Hematopoietic multipotent progenitor cell treated with erythropoietin and hydrocortisone succinate and interleukin-3 and kit ligand, for 8 days (in vitro differentiated cells): ENCODE results near the gene HEPN1.

Experiments
- DNase-seq: peaks from one replicate; pipeline ENCODE4 v3.0.0-alpha.2; 2015

The HEPN1 gene

DNA sequence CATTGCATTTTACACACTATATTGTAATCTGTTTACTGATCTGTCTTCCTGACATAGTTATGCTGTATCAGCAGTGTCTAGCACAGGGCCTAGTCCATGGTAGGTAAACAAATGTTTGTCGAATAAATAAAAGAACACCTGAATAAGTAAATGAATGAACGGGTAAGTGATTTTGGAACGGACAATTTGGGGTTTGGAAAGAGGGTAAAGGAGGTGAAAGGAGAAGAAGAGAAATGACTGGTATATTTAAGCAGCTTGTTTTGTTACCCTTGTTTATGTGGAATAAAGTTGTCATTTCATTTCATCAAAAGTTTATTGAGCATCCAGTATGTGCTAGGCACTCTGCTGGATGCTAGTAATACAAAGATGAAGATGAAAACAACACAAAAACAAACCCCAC lies at the start of gene HEPN1:
TSS of gene HEPN1 (plus strand) at position 301 of the 400 bp plus-strand sequence.
- DNase-seq: no peak

DNA sequence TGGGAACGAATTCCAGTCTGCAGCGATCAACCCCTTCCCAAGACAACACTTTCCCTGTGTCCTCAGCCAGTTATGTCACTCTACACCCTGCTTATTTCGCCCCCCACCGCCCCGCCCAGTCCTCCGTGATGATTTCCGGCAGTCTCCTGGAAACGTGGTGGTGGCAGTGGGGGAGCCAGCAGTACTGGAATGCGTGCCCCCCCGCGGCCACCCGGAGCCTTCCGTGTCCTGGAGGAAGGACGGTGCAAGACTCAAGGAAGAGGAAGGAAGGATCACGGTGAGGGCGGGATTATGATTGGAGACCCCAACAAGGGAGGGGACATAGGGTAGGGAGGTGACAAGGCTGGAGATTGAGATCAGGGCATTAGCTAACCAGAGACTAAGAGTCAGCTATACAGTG lies 49.7 kb upstream of the HEPN1 start:
- no peak for DNase-seq

DNA sequence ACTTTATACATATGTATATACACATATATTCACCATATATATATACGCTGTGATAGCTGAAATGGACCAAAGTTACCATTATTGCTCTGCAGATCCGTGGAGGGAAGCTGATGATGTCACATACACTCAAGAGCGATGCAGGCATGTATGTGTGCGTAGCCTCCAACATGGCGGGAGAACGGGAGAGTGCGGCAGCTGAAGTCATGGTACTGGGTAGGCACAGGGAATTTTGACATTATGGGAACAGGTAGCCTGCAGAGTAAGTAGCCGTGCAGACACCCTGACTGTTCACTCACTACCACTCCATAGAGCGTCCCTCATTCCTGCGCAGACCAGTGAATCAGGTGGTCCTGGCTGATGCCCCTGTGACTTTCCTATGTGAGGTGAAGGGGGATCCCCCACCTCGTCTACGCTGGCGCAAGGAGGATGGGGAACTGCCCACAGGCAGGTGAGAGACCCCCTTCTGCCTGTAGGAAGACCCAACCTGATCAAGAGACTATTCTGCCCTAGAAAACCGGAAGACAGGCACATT lies 49.1 kb upstream of the HEPN1 start:
- no peak for DNase-seq

DNA sequence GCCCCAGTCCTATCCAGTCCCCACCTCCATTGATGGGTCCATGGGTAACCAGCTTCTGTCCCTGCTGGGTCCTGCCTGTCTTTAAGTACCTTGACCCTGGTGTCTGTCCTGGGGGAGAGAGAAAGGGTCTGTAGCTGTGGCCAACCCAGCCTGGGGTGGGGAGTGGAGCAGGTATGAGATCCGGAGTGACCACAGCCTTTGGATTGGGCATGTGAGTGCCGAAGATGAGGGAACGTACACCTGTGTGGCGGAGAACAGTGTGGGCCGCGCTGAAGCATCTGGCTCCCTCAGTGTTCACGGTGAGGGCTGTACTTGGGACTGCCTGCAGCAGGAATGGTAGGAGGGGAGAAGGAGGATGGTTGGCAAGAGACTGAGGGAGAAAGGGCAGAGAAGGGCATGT lies 48.6 kb upstream of the HEPN1 start:
- DNase-seq: no peak

DNA sequence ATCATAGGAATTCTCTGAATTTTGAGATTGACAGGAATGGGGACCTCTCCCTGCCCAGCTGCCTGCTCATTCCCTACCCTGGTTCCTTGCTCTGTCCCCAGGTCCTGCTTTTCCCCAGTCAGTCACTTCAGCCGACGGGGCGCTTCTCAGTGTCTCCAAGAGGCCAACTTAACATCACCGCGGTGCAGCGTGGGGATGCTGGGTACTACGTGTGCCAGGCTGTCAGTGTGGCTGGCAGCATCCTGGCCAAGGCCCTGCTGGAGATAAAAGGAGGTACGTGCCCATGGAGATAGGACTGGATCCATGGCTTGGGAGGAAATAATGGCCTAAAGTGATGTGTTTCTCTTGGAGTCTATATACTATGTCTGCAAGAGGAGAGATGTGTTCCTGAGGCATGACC lies 46.8 kb upstream of the HEPN1 start:
- no peak for DNase-seq

GRCh38 chr11:124872741-124873140 lies 46.3 kb upstream of the HEPN1 start:
- DNase-seq: no peak

DNA sequence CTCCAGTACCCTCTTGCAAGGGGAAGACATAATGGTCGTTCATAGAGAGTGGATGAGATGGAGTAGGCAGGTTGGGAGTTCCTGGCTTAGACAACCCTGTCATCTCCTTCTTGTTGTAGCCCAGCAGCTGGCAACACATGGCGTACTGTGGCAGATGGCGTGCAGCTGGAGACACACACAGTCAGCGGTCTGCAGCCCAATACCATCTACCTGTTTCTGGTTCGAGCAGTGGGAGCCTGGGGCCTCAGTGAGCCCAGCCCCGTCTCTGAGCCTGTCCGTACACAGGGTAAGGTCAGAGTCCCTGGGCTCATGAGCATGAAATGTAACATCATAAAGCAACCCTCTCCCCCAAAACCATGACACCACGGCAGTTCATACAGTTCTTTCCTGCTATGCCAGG lies 45.1 kb upstream of the HEPN1 start:
- no peak for DNase-seq

DNA sequence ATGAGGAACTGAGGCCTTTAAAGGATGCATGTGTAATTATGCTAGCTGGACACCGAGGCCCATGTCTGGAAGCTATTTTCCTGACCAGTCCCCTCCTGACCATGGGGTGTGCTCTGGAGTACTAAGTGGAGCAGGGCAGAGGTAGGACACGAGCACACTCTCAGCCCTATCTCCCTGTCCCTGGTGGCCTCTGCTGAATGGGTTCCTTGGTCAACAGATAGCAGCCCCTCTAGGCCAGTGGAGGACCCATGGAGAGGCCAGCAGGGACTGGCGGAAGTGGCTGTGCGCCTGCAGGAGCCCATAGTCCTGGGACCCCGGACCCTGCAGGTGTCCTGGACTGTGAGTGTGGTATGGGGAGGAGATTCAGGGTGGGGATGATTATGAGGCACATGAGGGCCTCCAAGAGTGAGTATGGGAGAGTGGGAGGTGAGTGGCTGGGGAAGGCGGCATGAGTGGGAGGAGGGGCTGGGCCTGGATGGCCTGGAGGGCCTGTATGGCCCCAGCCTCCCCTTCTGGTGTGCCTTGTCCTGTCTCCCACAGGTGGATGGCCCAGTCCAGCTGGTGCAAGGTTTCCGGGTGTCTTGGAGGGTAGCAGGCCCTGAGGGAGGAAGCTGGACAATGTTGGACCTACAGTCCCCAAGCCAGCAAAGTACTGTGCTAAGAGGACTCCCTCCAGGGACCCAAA lies 44.3 kb upstream of the HEPN1 start:
- no peak for DNase-seq

DNA sequence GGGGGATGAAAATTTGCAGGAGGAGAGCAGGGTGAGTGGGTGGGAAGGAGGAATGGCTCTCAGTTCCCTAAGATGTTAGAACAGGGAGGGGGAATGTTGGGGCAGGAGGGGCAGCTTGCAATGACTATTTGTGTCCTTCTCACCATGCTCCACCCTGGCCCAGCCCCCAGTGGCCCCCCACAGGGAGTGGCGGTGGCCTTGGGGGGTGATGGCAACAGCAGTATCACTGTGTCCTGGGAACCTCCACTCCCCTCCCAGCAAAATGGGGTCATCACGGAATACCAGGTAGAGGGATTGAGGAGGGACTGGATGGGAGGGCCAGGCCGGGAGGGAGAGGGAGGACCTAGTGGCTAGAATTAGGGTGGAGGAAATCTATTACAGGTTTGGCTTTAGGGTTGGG lies 43.6 kb upstream of the HEPN1 start:
- DNase-seq: no peak

- DNase-seq: peak; percentile 86
Measured at GRCh38 chr11:124875943-124876817, 42.9 kb upstream of the HEPN1 start.

GRCh38 chr11:124876818-124877630 lies 42.0 kb upstream of the HEPN1 start:
- no peak for DNase-seq

- DNase-seq: no peak
Measured at GRCh38 chr11:124877631-124877909, 41.5 kb upstream of the HEPN1 start.

GRCh38 chr11:124877910-124878758 lies 40.9 kb upstream of the HEPN1 start:
- DNase-seq: no peak

- DNase-seq: no peak
Measured at GRCh38 chr11:124878759-124879492, 40.1 kb upstream of the HEPN1 start.

DNA sequence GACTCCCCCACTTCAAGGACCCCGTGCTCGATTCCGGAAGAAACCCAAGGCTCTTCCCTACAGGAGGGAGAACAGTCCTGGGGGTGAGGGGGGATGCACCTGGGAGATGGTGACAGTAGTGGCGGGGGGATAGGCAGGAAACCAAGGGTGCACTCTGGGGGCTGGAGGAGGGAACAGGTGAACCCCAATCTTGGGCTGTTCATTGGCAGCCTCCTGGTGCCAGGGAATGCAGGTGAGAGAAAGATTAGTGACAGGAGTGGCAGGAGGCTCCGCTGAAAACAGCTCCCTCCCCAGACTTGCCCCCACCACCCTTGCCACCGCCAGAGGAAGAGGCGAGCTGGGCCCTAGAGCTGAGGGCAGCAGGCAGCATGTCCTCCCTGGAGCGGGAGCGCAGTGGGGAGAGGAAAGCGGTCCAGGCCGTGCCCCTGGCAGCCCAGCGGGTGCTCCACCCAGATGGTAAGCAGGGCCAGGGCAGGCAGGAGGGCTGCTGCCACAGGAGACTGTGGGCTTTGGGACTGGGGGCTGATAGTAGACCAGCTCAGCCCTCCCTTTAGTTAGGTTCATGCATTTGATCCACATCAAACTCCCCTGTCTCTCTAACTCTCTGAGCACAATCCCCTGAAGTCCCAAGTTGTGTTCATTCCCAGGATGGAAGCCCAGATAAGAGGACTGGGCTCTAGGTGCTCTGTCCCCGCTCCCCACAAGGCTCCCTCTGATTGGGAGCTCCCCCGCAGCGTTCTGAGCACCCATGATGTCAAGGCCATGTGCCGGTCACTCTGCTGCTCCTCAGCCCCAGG lies 39.4 kb upstream of the HEPN1 start:
- no peak for DNase-seq

GRCh38 chr11:124880290-124880611 lies 38.8 kb upstream of the HEPN1 start:
- DNase-seq: no peak

GRCh38 chr11:124880958-124881357 lies 38.1 kb upstream of the HEPN1 start:
- no peak for DNase-seq

GRCh38 chr11:124882339-124883071 lies 36.5 kb upstream of the HEPN1 start:
- DNase-seq: no peak

DNA sequence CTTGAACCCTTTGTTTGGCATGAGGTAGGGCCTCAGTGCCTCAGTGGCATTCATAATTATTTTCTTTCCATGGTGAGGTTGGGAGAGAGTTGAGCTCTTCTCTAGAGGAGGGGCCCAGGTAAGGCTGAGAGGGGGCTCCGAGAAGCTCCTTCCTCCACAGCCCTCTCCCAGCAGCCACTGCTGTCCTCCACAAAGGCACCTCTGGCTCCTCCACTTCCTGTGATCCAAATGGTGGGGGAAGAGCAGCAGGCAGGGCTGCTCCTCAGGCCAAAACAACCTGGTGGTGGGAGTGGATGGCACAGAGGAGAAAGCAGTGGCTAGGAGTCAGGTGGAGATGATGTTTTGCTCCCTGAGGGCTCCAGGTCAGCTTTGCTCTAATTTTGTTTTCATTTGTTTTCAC lies 34.7 kb upstream of the HEPN1 start:
- no peak for DNase-seq

GRCh38 chr11:124884869-124885479 lies 34.1 kb upstream of the HEPN1 start:
- no peak for DNase-seq
